OCI-LY1 (cell line): ENCODE measurements around the gene DNM2.

Experiments
- H2AFZ ChIP-seq: fragments of 200-600 bp; sonication (generic), shearing (Covaris generic); 2 replicates; pipeline ENCODE4 v1.6.0; 2014; ENCODE audit warnings: antibody characterized with exemption, mild to moderate bottlenecking, low read length
- H3F3A ChIP-seq: fragments of 200-600 bp; sonication (generic), shearing (Covaris generic); 2 replicates; pipeline ENCODE4 v1.6.0; 2014; ENCODE audit warnings: mild to moderate bottlenecking, antibody characterized with exemption, low read length, moderate library complexity; ENCODE audit not compliant: insufficient read depth
- H3K27ac ChIP-seq: fragments of 200-600 bp; sonication (generic); 2 replicates; pipeline ENCODE4 v1.5.1; 2014; ENCODE audit warnings: low read length, mixed run types, mild to moderate bottlenecking, low read depth; ENCODE audit not compliant: poor library complexity, severe bottlenecking
- H3K27me3 ChIP-seq: fragments of 200-600 bp; sonication (generic); 2 replicates; pipeline ENCODE4 v1.6.0; 2014; ENCODE audit warnings: antibody characterized with exemption, mild to moderate bottlenecking, low read length, moderate library complexity; ENCODE audit not compliant: insufficient read depth
- H3K36me3 ChIP-seq: fragments of 200-600 bp; sonication (generic); 2 replicates; pipeline ENCODE4 v1.6.1; 2014; ENCODE audit warnings: mild to moderate bottlenecking, antibody characterized with exemption, low read length, moderate library complexity, mixed read lengths; ENCODE audit not compliant: insufficient read depth
- H3K4me1 ChIP-seq: fragments of 200-600 bp; sonication (generic); 2 replicates; pipeline ENCODE4 v1.5.1; 2014; ENCODE audit warnings: mild to moderate bottlenecking, low read length, moderate library complexity; ENCODE audit not compliant: insufficient read depth, severe bottlenecking
- H3K4me2 ChIP-seq: fragments of 200-600 bp; sonication (generic), shearing (Covaris generic); 2 replicates; pipeline ENCODE4 v1.6.1; 2014; ENCODE audit warnings: low read length
- H3K4me3 ChIP-seq: fragments of 200-600 bp; sonication (generic); 2 replicates; pipeline ENCODE4 v1.5.1; 2014; ENCODE audit warnings: low read length, low read depth, mild to moderate bottlenecking, mixed read lengths; ENCODE audit not compliant: poor library complexity, severe bottlenecking
- H3K79me2 ChIP-seq: fragments of 200-600 bp; shearing (Covaris generic); 2 replicates; pipeline ENCODE4 v1.6.1; 2016; ENCODE audit warnings: mixed run types, low read length, mixed read lengths; ENCODE audit not compliant: insufficient read depth
- H3K9ac ChIP-seq: fragments of 200-600 bp; sonication (generic), shearing (Covaris generic); 2 replicates; pipeline ENCODE4 v1.6.1; 2014; ENCODE audit warnings: mild to moderate bottlenecking, low read length, mixed read lengths
- H3K9me2 ChIP-seq: fragments of 200-600 bp; sonication (generic), shearing (Covaris generic); 2 replicates; pipeline ENCODE4 v1.6.1; 2014; ENCODE audit warnings: low read depth, mild to moderate bottlenecking, low read length, mixed read lengths
- H3K9me3 ChIP-seq: fragments of 200-600 bp; shearing (Covaris generic); 2 replicates; pipeline ENCODE4 v1.6.1; 2014; ENCODE audit warnings: low read length, mixed read lengths
- H4K20me1 ChIP-seq: fragments of 200-600 bp; sonication (generic), shearing (Covaris generic); 2 replicates; pipeline ENCODE4 v1.6.0; 2016; ENCODE audit warnings: mild to moderate bottlenecking, low read length; ENCODE audit not compliant: insufficient read depth
- EZH2 ChIP-seq: fragments of 200-600 bp; sonication (generic), shearing (Covaris generic); IDR thresholded peaks from 2 replicates; pipeline ENCODE4 v1.8.0; 2017; ENCODE audit warnings: borderline replicate concordance, mixed run types, mild to moderate bottlenecking, antibody characterized with exemption, low read length, moderate library complexity, mixed read lengths
- TF ChIP-seq, protein P1 (sequence below): fragments of 200-600 bp; sonication (generic), shearing (Covaris generic); IDR thresholded peaks from 2 replicates; pipeline ENCODE4 v1.5.1; 2017; ENCODE audit warnings: mild to moderate bottlenecking, antibody characterized with exemption, low read length, moderate library complexity, mixed read lengths

Gene DNM2

DNA sequence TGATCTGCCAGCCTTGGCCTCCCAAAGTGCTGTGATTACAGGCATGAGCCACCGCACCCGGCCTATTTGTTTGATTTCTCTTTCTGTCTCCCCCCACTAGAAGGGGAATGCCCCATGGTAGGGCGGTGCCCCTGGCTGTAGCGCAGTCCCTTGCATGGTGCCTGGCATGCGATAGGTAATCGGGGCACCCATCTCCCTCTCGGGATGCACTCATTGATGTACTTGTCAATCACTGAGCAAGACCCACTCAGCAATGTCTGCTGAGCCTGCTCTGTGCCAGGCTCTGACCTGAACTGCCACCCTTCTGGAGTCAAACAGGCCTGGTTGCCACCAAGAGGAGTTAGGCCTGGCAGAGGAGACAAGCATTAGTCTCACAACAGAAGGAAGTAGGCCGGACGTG is 19.8 kb downstream of the DNM2 start:
- H3K9me2 ChIP-seq: no peaks in the 10 kb centered on the region
- H3K4me2 ChIP-seq: no peak overlapping the region
- peaks cover 73% of the 10 kb centered on the region for H3K79me2 ChIP-seq
- no peak overlapping the region for H3K4me3 ChIP-seq
- H4K20me1 ChIP-seq: no peaks in the 10 kb centered on the region
- H3K27ac ChIP-seq: no peak overlapping the region
- H2AFZ ChIP-seq: no peak overlapping the region
- peaks cover 35% of the 10 kb centered on the region for H3K36me3 ChIP-seq
- H3K4me1 ChIP-seq: no peaks in the 10 kb centered on the region
- H3K27me3 ChIP-seq: no peaks in the 10 kb centered on the region
- H3K9ac ChIP-seq: no peak overlapping the region
- H3K9me3 ChIP-seq: peaks cover 7% of the 10 kb centered on the region
- no peaks in the 10 kb centered on the region for H3F3A ChIP-seq
- TF ChIP-seq, protein P1, sequence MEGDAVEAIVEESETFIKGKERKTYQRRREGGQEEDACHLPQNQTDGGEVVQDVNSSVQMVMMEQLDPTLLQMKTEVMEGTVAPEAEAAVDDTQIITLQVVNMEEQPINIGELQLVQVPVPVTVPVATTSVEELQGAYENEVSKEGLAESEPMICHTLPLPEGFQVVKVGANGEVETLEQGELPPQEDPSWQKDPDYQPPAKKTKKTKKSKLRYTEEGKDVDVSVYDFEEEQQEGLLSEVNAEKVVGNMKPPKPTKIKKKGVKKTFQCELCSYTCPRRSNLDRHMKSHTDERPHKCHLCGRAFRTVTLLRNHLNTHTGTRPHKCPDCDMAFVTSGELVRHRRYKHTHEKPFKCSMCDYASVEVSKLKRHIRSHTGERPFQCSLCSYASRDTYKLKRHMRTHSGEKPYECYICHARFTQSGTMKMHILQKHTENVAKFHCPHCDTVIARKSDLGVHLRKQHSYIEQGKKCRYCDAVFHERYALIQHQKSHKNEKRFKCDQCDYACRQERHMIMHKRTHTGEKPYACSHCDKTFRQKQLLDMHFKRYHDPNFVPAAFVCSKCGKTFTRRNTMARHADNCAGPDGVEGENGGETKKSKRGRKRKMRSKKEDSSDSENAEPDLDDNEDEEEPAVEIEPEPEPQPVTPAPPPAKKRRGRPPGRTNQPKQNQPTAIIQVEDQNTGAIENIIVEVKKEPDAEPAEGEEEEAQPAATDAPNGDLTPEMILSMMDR: no peak
- TF ChIP-seq EZH2: no peak

DNA sequence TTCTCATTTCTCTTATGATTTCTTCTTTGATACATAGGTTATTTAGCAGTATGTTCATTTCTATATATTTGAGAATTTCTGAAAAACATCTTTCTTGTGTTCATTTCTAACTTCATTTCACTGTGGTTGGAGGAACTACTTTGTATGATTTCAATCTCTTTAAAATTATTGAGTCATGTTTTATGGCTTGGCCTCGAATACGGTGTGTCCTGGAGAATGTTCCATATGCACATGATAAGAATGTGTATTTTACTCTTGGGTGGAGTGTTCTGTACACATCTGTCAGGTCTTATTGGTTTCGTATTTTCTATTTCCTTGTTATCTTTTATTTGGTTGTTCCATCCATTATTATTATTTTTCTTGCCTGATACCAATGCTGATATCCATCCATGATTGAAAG is 22.9 kb downstream of the DNM2 start:
- Histone ChIP-seq H3K4me1 (no peaks in the 10 kb centered on the region), H3K4me3 (no peak overlapping the region), H4K20me1 (no peaks in the 10 kb centered on the region), H3K79me2 (peaks cover 64% of the 10 kb centered on the region), H3K9ac (no peak overlapping the region), H3F3A (no peaks in the 10 kb centered on the region), H3K36me3 (peaks cover 24% of the 10 kb centered on the region), H3K9me3 (peaks cover 5% of the 10 kb centered on the region; the same call in 1 of the 2 replicates), H3K27me3 (no peaks in the 10 kb centered on the region), H3K9me2 (no peaks in the 10 kb centered on the region), H3K27ac (no peak overlapping the region), H2AFZ (no peak overlapping the region), H3K4me2 (no peak overlapping the region)
- no peak for TF ChIP-seq EZH2
- TF ChIP-seq, protein P1: no peak

DNA sequence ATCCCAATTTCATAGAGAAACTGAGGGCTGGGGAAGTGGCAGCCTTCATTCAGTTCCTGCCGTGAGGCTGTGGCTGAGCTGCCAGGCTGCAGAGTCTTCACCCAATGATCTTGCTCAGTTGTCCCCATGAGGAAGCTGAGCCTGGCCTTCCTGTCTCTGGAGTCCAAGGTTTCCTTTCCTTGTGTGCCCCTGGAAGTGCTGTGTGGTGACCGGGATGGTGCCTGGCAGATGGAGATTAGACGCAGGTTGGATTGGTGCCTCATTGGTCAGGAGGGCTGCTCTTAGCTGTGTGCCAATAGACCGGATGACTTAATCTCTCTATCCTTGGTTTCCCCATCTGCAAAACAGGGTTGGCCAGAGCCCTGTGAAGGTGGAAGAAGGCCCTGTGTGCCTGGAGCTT is 24.6 kb downstream of the DNM2 start:
- Histone ChIP-seq H3K79me2 (peaks cover 50% of the 10 kb centered on the region), H4K20me1 (no peaks in the 10 kb centered on the region), H3K27ac (no peak overlapping the region), H3K36me3 (peaks cover 10% of the 10 kb centered on the region), H3F3A (no peaks in the 10 kb centered on the region), H3K9me2 (no peaks in the 10 kb centered on the region), H3K9me3 (0 out of 2 replicates have a peak, but pooled peaks cover 3% of the 10 kb centered on the region), H2AFZ (no peak overlapping the region), H3K9ac (no peak overlapping the region), H3K4me1 (no peaks in the 10 kb centered on the region), H3K27me3 (no peaks in the 10 kb centered on the region), H3K4me3 (no peak overlapping the region), H3K4me2 (no peak overlapping the region)
- TF ChIP-seq EZH2: no peak
- TF ChIP-seq, protein P1: no peak
